ENCODE results near the gene PHYHD1.

The PHYHD1 gene

GRCh38 chr9:128920381-128921058 lies at the start of gene PHYHD1:
TSS of gene PHYHD1 (plus strand) at chr9:128920982. CDS start at chr9:128922324, 1,342 bp downstream.
- DNase-seq, result no peak

DNA sequence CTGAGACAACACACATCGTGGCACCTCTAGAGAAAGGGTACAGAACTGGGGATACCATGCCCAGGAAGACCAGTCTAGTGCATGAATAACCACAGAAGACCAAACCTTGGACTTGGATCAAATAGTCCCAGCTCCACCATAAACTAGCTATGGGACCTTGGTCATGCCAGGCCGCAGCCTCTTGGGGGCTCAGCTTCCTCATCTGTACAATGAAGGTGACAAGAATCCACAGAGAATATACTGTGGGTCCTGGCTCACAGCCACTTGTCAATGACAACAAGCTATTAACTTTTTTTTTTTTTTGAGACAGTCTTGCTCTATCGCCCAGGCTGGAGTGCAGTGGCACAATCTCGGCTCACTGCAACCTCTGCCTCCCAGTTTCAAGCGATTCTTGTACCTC lies 42.9 kb upstream of the PHYHD1 start:
- no peak for DNase-seq

- DNase-seq, result peak; percentile 98
Measured at GRCh38 chr9:128881884-128882676, 38.7 kb upstream of the PHYHD1 start, which contains the start of the genes KYAT1 and LRRC8A. TSS of gene KYAT1 (minus strand) at chr9:128881950. CDS start at chr9:128845405, 36,545 bp downstream. TSS of gene LRRC8A (plus strand) at chr9:128882133. CDS start at chr9:128907165, 25,032 bp downstream.

DNA sequence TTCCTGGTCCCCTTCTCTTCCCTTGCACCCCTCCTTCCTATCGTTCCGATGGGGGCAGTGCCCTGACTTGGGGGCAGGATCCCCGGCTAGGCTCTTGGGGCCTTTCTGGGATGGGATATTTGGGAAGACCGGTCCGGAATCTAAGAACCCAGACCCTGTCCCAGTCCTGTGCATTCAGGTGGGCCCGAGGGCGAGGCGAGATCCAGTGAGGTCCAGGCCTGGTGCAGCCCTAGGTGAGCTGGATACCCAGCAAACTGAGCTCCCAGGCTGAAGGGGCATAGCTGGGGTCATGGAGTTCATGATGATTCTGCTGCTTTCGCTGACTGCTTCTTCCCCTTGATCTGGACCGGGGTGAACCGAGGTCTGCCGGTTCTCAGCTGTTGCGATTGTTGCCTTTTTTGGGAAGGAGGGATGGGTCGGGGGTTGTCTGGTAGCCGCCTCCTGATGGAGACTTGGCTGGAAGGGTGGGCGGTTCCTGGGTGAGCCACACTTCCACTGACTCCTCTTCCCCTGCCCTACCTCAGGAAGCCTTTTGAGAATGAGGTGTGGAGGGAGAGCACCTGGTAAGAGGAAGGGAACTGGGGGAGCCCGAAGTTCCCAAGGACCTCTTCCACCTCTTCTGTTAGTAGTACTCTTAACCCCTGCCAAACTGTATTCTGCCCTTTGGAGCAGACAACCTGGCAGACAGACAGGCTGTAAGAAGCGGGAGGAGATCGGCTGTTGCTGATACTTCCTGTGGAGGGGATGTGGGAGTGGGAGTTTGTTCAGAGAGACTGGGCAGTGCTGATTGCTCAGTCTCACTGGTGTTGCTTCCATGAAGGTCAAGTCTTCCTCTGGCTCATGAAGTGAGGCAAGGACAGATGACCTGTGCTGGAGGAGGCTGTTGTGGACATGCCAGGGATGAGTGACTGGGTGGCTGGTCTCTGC lies 37.8 kb upstream of the PHYHD1 start:
- peak; percentile 69 for DNase-seq

DNA sequence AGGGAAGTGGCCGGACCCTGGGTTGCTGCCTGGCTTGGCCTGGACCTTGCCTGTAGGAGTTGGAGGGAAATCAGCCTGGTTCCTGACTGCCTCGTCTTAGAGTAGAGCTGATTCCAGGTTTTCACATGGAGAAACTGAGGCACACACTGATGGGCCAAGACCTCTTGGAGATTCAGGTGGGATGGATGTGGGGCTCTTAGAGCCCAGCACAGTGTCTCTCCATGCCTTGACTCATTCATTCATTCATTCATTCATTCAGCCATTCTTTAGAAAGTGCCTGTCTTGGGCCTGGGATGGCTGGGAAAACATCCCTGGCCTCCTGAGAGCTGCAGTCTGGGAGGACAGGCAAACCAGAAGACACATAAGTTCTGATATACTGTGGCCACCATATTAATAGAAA lies 36.6 kb upstream of the PHYHD1 start:
- no peak for DNase-seq

DNA sequence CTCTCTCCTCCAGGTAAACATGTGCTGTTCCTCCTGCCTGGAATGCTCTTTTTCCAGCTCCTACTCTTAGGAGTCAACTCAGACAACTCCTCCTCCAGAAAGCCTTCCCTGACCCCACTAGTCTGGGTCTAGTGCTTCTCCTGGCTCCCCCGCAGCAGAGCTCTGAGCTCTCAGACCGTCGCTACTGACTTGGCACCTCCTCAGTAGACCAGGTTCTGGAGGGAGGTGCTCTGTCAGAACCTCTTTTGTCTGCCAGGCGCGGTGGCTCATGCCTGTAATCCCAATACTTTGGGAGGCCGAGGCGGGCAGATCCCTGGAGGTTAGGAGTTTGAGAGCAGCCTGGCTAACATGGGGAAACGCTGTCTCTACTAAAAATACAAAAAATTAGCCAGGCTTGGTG lies 35.4 kb upstream of the PHYHD1 start:
- DNase-seq, result no peak

- no peak for DNase-seq
Measured at GRCh38 chr9:128885798-128886197, 35.0 kb upstream of the PHYHD1 start.

DNA sequence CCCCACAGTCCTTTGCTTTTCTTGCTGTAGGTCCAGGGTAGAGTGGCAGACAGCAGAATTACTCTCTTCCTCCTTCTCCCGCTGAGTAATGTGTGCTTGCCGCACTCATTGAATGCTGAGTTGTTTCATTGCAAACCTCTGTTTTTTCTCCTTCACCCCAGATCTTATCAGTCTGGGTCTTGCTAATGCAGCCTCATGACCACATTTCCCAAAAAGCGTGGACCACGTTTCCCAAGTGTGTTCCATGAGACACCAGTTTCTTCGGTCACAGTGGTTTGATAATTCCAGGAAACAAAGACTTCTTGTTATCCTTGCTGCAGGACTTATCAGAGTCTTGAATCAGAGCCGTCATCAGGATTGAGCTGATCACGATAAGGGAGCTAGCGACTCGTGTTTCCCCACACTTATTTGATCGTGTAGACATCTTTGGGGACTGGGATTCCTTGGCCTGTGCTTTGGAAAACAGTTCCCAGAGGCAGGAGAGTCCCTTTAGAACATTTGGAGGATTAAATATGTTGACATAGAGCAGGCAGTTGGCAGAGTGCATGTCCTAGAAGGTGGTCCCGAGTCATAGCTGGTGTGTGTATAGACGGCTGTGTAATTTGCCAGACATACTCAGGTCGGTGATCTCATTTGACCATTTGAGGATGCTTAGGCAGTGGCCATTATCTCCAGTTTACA lies 34.4 kb upstream of the PHYHD1 start:
- DNase-seq, result no peak

DNA sequence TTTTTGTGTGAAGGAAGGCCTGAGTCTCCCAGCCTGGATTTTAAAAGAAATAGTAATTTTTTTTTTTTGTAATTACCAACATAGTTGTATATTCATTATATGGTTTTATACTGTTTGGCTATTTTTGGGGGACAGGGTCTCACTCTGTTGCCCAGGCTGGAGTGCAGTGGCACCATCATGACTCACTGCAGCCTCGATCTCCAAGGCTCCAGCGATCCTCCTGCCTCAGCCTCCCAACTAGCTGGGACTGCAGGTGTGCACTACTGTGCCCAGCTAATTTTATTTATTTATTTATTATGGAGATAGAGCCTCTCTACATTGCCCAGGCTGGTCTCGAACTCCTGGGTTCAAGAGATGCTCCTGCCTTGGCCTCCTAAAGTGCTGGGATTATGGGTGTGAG lies 33.7 kb upstream of the PHYHD1 start:
- DNase-seq, result no peak

DNA sequence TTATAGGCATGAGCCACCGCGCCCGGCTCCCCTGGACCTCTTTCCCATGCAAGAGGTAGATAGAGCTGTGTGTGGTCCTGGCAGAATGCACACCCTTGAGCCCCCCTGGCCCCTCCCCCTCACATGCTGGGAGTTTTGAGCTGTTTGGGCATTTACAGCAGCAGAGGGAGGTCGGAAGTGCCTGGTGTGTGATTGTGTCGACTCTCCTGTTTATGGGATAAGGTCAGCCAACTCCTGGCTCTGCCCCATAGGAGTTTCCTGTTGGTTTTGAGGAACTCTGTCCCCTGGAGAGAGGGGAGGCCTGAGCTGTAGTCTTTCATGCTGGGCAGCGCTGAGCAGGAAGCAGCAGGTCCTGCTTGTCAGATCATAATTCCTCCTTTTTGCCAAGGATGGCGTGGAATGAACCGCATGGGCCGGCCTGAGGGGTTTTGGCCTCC lies 32.9 kb upstream of the PHYHD1 start:
- DNase-seq, result no peak

GRCh38 chr9:128891321-128892220 lies 29.2 kb upstream of the PHYHD1 start:
- DNase-seq, result no peak

GRCh38 chr9:128892221-128892921 lies 28.4 kb upstream of the PHYHD1 start:
- DNase-seq, result peak; percentile 57

- DNase-seq, result no peak
Measured at GRCh38 chr9:128893354-128893753, 27.4 kb upstream of the PHYHD1 start.

- DNase-seq, result no peak
Measured at GRCh38 chr9:128894764-128895163, 26.0 kb upstream of the PHYHD1 start.

GRCh38 chr9:128895556-128895955 lies 25.2 kb upstream of the PHYHD1 start:
- DNase-seq, result no peak

GRCh38 chr9:128898382-128898781 lies 22.4 kb upstream of the PHYHD1 start:
- DNase-seq, result no peak

- no peak for DNase-seq
Measured at GRCh38 chr9:128898845-128899565, 21.8 kb upstream of the PHYHD1 start.

DNA sequence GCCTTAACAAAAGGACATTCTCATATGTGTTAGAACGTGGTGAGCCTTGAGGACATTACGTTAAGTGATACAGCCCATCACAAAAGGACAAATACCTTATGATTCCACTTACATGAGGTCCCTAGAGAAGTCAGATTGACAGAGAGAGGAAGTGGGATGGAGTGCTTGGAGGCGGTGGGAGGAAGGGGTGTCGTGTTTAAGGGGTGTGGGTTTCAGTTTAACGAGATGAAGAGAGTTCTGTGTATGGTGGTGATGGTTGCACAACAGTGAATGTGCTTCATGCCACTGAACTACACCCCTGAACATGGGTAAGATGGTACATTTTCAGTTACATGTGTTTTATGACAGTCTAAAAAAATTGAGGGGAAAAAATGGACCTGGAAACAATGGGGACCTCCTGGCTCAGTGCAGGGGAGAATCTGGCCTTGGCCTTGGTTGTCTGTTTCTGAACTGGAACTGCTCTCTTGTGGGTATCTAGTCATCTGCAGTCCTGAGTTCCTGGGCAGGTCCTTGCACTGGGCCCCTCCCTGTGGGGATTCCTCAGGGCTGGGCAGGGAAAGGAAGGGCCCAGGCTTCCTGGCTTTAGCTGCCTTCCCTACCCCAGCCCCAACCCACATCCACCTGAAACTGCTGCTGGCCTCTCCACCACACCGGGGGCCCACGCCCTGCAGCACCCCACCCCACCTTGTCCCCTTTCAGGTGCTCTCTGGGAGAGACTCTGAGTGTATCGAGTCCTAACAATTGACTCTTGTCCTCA lies 21.0 kb upstream of the PHYHD1 start:
- peak; percentile 27 for DNase-seq

DNA sequence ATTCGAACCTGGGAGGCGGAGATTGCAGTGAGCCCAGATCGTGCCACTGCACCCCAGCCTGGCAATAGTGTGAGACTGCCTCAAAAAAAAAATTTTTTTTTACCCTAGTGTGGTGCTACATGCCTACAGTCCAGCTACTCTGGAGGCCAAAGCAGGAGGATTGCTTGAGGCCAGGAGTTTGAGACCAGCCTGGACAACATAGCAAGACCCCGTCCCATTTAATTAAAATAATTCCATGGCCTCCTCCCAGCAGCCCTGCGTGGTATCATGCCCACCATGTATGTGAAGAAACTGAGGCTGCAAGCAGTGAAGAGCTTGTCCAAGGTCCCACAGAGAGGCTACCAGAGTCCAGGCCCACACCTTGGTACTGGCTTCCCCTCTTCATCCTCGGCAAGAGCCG lies 19.4 kb upstream of the PHYHD1 start:
- no peak for DNase-seq
